Neuronal stem cell (in vitro differentiated cells): ENCODE data around the gene NSUN5.

Source experiments
- DNase-seq: peaks from one replicate; pipeline ENCODE4 v3.0.0-alpha.2; 2013; ENCODE audit warnings: low spot score
- H2AFZ ChIP-seq: one replicate; pipeline ENCODE4 v1.6.1; 2013; ENCODE audit warnings: mild to moderate bottlenecking, low read length, inconsistent platforms
- H2AK5ac ChIP-seq: 2 replicates; pipeline ENCODE4 v1.6.1; 2013; ENCODE audit warnings: low read depth, mild to moderate bottlenecking, inconsistent platforms, low read length, moderate library complexity, mixed read lengths
- H2BK120ac ChIP-seq: 2 replicates; pipeline ENCODE4 v1.6.1; 2013; ENCODE audit warnings: low read depth, mild to moderate bottlenecking, inconsistent platforms, low read length, moderate library complexity, mixed read lengths
- H2BK12ac ChIP-seq: one replicate; pipeline ENCODE4 v1.6.1; 2013; ENCODE audit warnings: low read length, inconsistent platforms
- H2BK15ac ChIP-seq: 2 replicates; pipeline ENCODE4 v1.6.1; 2013; ENCODE audit warnings: mild to moderate bottlenecking, low read length, inconsistent platforms, mixed read lengths
- H2BK5ac ChIP-seq: one replicate; pipeline ENCODE4 v1.6.1; 2013; ENCODE audit warnings: inconsistent platforms, mild to moderate bottlenecking, low read length, moderate library complexity
- H3K14ac ChIP-seq: one replicate; pipeline ENCODE4 v1.6.1; 2013; ENCODE audit warnings: low read length, inconsistent platforms
- H3K18ac ChIP-seq: 2 replicates; pipeline ENCODE4 v1.6.1; 2013; ENCODE audit warnings: low read length, inconsistent platforms
- H3K23ac ChIP-seq: 2 replicates; pipeline ENCODE4 v1.6.1; 2013; ENCODE audit warnings: low read depth, mild to moderate bottlenecking, mixed read lengths, low read length, inconsistent platforms; ENCODE audit not compliant: poor library complexity
- H3K27ac ChIP-seq: replicated peaks from 3 replicates; pipeline ENCODE4 v1.5.1; 2013; ENCODE audit warnings: low read length, inconsistent platforms
- H3K27me3 ChIP-seq, 3 experiments: 2 replicates each; pipeline ENCODE4 v1.6.1; 2013; ENCODE audit warnings: low read length in 3 of 3, mild to moderate bottlenecking in 2 of 3, inconsistent platforms in 1 of 3, low read depth in 1 of 3, mixed read lengths in 1 of 3, moderate library complexity in 1 of 3; ENCODE audit not compliant: control insufficient read depth in 3 of 3, insufficient read depth in 3 of 3
- H3K36me3 ChIP-seq, 2 donors: replicated peaks in 1 of 2; 2 replicates each; pipeline ENCODE4 v1.6.1; 2013; ENCODE audit warnings: low read length in 2 of 2; ENCODE audit not compliant: control insufficient read depth in 2 of 2, insufficient read depth in 2 of 2
- H3K4ac ChIP-seq: 2 replicates; pipeline ENCODE4 v1.6.1; 2013; ENCODE audit warnings: inconsistent platforms, mild to moderate bottlenecking, low read length, moderate library complexity
- H3K4me1 ChIP-seq, 2 donors: 1 replicate in 1 of 2; 2 replicates in 1 of 2; pipeline ENCODE4 v1.6.1; 2013; ENCODE audit warnings: low read length in 2 of 2, low read depth in 1 of 2; ENCODE audit not compliant: control insufficient read depth in 2 of 2, insufficient read depth in 1 of 2
- H3K4me2 ChIP-seq: one replicate; pipeline ENCODE4 v1.6.1; 2013; ENCODE audit warnings: mild to moderate bottlenecking, low read length, inconsistent platforms; ENCODE audit not compliant: insufficient read depth, poor library complexity, severe bottlenecking
- H3K4me3 ChIP-seq, 2 donors: 2 replicates each; pipeline ENCODE4 v1.5.1; 2013; ENCODE audit warnings: low read length in 2 of 2, mild to moderate bottlenecking in 2 of 2, inconsistent platforms in 1 of 2, moderate library complexity in 1 of 2
- H3K79me1 ChIP-seq: one replicate; pipeline ENCODE4 v1.6.1; 2013; ENCODE audit warnings: low read depth, mild to moderate bottlenecking, inconsistent platforms, low read length, moderate library complexity
- H3K9ac ChIP-seq: one replicate; pipeline ENCODE4 v1.6.1; 2013; ENCODE audit warnings: mild to moderate bottlenecking, low read depth, low read length, inconsistent platforms; ENCODE audit not compliant: poor library complexity
- H3K9me3 ChIP-seq, 2 donors: replicated peaks in 1 of 2; 2 replicates each; pipeline versions ENCODE3 to v1.6.1; 2013; ENCODE audit warnings: low read length in 2 of 2, mild to moderate bottlenecking in 2 of 2, inconsistent platforms in 1 of 2, low read depth in 1 of 2, mixed read lengths in 1 of 2, moderate library complexity in 1 of 2; ENCODE audit not compliant: control insufficient read depth in 2 of 2, insufficient read depth in 1 of 2
- H4K8ac ChIP-seq: one replicate; pipeline ENCODE4 v1.6.1; 2013; ENCODE audit warnings: low read depth, mild to moderate bottlenecking, inconsistent platforms, low read length, moderate library complexity
- H4K91ac ChIP-seq: one replicate; pipeline ENCODE4 v1.6.1; 2013; ENCODE audit warnings: low read length, low read depth, mild to moderate bottlenecking, inconsistent platforms; ENCODE audit not compliant: poor library complexity
- WGBS, 2 donors: extraction: QIAGEN DNeasy Blood & Tissue Kit; methylation state at CpG; one replicate each; pipeline ENCODE4 v1.1.7; 2013; ENCODE audit warnings: missing lambda C conversion rate in 2 of 2, mixed read lengths in 1 of 2; ENCODE audit not compliant: insufficient read length in 2 of 2, insufficient replicate concordance in 1 of 2; ENCODE audit errors: extremely low coverage in 2 of 2; 5-methylcytosine and 5-hydroxymethylcytosine counted together

Gene NSUN5

GRCh38 chr7:73349763-73350162 is 41.1 kb upstream of the NSUN5 start:
- no peak overlapping the region for H3K14ac ChIP-seq
- no peak overlapping the region for H2AK5ac ChIP-seq
- no peak overlapping the region for H3K9ac ChIP-seq
- H2BK120ac ChIP-seq, result no peak overlapping the region
- H3K18ac ChIP-seq, result no peak overlapping the region
- H2BK5ac ChIP-seq, result no peak overlapping the region
- H3K4me1 ChIP-seq, result peaks cover 2 to 8% of the 10 kb centered on the region in 2 donors
- no peak overlapping the region for H3K27ac ChIP-seq
- no peak overlapping the region for H3K23ac ChIP-seq
- H4K91ac ChIP-seq, result no peak overlapping the region
- H4K8ac ChIP-seq, result no peak overlapping the region
- no CpG with 5 or more reads among the region's 6 CpGs for WGBS, 2 donors
- peak overlapping the region; percentile 83 for H2AFZ ChIP-seq
- H3K4ac ChIP-seq, result no peak overlapping the region
- H3K36me3 ChIP-seq, result no peaks in the 10 kb centered on the region
- H2BK12ac ChIP-seq, result no peak overlapping the region
- no peak overlapping the region for H3K4me2 ChIP-seq
- no peak for DNase-seq
- H3K4me3 ChIP-seq, result no peak overlapping the region
- peaks cover 4 to 10% of the 10 kb centered on the region in 2 donors for H3K9me3 ChIP-seq
- no peaks in the 10 kb centered on the region for H3K79me1 ChIP-seq
- no peaks in the 10 kb centered on the region for H3K27me3 ChIP-seq
- no peak overlapping the region for H2BK15ac ChIP-seq

- Histone ChIP-seq H3K4me2 (no peak overlapping the region), H3K4ac (no peak overlapping the region), H3K27me3 (no peaks in the 10 kb centered on the region), H2BK12ac (peak overlapping the region; percentile 93), H2AFZ (peak overlapping the region; percentile 61), H4K91ac (no peak overlapping the region), H3K4me1 (peaks cover 8 to 16% of the 10 kb centered on the region in 2 donors), H3K9ac (peak overlapping the region; percentile 74), H3K27ac (no peak overlapping the region), H3K4me3 (no peak overlapping the region), H4K8ac (peak overlapping the region; percentile 87), H3K9me3 (no peaks in the 10 kb centered on the region), H2BK15ac (no peak overlapping the region), H2BK120ac (no peak overlapping the region), H2AK5ac (no peak overlapping the region), H3K23ac (peak overlapping the region; percentile 37), H3K14ac (no peak overlapping the region), H2BK5ac (no peak overlapping the region), H3K36me3 (no peaks in the 10 kb centered on the region), H3K79me1 (no peaks in the 10 kb centered on the region), H3K18ac (peak overlapping the region; percentile 84)
- DNase-seq, result no peak
- WGBS, 2 donors, result no CpG with 5 or more reads among the region's 8 CpGs
Observed at GRCh38 chr7:73345951-73346350, 37.3 kb upstream of the NSUN5 start.

- Histone ChIP-seq H3K9ac (no peak overlapping the region), H3K14ac (no peak overlapping the region), H3K4me1 (peaks cover 8 to 14% of the 10 kb centered on the region in 2 donors), H4K91ac (no peak overlapping the region), H3K4ac (no peak overlapping the region), H2BK12ac (no peak overlapping the region), H3K27ac (no peak overlapping the region), H2BK5ac (no peak overlapping the region), H4K8ac (no peak overlapping the region), H3K27me3 (no peaks in the 10 kb centered on the region), H3K4me2 (no peak overlapping the region), H2BK120ac (no peak overlapping the region), H3K4me3 (no peak overlapping the region), H3K18ac (no peak overlapping the region), H3K23ac (no peak overlapping the region), H3K36me3 (no peaks in the 10 kb centered on the region), H3K9me3 (no peaks in the 10 kb centered on the region), H3K79me1 (no peaks in the 10 kb centered on the region), H2AFZ (peak overlapping the region; percentile 61), H2AK5ac (no peak overlapping the region), H2BK15ac (no peak overlapping the region)
- WGBS, 2 donors, result no CpG with 5 or more reads among the region's 4 CpGs
- DNase-seq, result no peak
Observed at GRCh38 chr7:73345538-73345937, 36.9 kb upstream of the NSUN5 start.

GRCh38 chr7:73343671-73344380 is 35.2 kb upstream of the NSUN5 start:
- Histone ChIP-seq H3K14ac (no peak overlapping the region), H2AFZ (no peak overlapping the region), H3K23ac (no peak overlapping the region), H3K4ac (peak overlapping the region; percentile 17), H2BK5ac (no peak overlapping the region), H4K91ac (no peak overlapping the region), H3K79me1 (no peaks in the 10 kb centered on the region), H2BK15ac (no peak overlapping the region), H3K36me3 (no peaks in the 10 kb centered on the region), H4K8ac (no peak overlapping the region), H2BK12ac (no peak overlapping the region), H3K18ac (peak overlapping the region; percentile 23), H3K9me3 (no peaks in the 10 kb centered on the region), H3K4me3 (no peak overlapping the region), H2BK120ac (no peak overlapping the region), H3K9ac (no peak overlapping the region), H3K27ac (no peak overlapping the region), H3K4me2 (no peak overlapping the region), H3K4me1 (peaks cover 8% of the 10 kb centered on the region in 2 donors), H3K27me3 (no peaks in the 10 kb centered on the region), H2AK5ac (no peak overlapping the region)
- no peak for DNase-seq
- WGBS, 2 donors, result no CpG with 5 or more reads among the region's 7 CpGs
